Measurements from ENCODE around the gene ARAP3. TPM values are rescaled to one million over a fixed set of nuclear protein-coding genes. Genes with fewer than 3 reads are reported as not detected.
A peak's percentile ranks its signal among the peaks of the same experiment; 100 is the strongest.
"Not testable (repeated sequence)": the region's sequence is repeated elsewhere in the genome, so short reads cannot be mapped to it uniquely, and the experiment has no call there.

ARAP3 gene
- total RNA-seq = 1 to 10 TPM; 8.5 to 8.8 TPM

DNA sequence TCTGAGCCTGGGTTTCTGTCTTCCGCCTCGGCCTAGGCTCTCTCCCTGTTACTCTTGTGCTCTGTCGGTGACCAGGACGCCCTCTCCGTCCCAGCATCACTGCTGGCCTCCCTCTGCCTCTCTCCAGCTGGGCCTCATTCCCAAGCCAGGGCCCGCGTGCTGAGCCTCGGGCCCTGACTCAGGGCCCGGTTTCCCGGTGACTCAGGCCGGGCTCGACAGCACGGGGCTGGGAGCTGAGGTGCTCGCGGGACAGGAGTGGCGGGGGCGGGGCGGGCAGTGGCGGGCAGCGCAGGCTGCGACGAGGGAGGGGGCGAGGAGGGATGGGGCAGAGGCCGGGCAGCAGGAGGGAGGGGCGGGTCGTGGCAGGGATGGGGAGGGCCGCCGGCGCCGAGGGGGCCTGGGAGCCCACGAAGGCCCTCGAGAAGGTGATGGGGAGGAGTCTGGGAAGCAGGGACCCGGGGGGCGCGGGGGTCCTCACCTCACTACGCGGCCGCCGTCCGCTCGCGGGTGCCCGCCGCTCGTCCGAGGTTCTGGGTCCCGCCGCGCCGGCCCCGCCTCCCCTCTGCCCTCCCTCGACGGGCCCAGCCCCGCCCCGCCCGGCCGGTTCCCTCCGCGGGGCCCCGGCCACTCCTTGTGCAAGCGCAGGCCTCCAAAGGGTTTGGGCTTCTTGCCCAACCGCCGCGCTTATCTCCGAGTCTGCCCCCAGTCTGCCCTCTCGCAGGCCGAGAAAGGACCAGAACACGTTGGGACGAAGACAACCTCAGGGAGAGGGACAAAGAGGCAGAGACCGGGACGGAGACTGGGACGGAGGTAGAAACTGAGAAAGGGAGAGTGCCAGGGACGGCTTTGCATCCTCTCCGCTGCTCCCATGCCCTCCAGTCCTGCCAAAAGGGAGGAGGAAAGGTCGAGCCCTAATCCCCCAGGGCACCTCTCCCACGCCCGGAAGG is at the start of gene ARAP3:
ARAP3 (minus strand) TSS at position 536 of the 947 bp plus-strand sequence. CDS start 1,744 bp downstream, outside the sequence.
- H3K9me3 Mint-ChIP-seq (ENCODE audit: insufficient read depth) = no peaks in the 10 kb centered on the region
- peaks cover 3% of the 10 kb centered on the region for H3K36me3 Mint-ChIP-seq (ENCODE audit: low read depth)
- peaks cover 38% of the 10 kb centered on the region for H3K4me1 Mint-ChIP-seq (ENCODE audit: low read depth)
- ChIA-PET POLR2A (interaction anchor here (1.5 kb wide), 1 partner anchor 31 kb away, joined by 7 read pairs; the partner anchor contains the start of gene FCHSD1), CTCF (interaction anchor here (0.9 to 5.3 kb wide), 10 partner anchors 9 to 328 kb away, joined by 3 to 71 read pairs (median 10); partner anchors contain the start of genes PCDH1 and RNF14)
- peak; percentile 54 for DNase-seq
- H3K27ac Mint-ChIP-seq = peak within 1 kb of the TSS; percentile 82
- H3K4me3 Mint-ChIP-seq = peak within 1 kb of the TSS; percentile 79
- ATAC-seq = peak; percentile 86
- H3K27me3 Mint-ChIP-seq (ENCODE audit: low read depth) = peaks cover 3% of the 10 kb centered on the region

DNA sequence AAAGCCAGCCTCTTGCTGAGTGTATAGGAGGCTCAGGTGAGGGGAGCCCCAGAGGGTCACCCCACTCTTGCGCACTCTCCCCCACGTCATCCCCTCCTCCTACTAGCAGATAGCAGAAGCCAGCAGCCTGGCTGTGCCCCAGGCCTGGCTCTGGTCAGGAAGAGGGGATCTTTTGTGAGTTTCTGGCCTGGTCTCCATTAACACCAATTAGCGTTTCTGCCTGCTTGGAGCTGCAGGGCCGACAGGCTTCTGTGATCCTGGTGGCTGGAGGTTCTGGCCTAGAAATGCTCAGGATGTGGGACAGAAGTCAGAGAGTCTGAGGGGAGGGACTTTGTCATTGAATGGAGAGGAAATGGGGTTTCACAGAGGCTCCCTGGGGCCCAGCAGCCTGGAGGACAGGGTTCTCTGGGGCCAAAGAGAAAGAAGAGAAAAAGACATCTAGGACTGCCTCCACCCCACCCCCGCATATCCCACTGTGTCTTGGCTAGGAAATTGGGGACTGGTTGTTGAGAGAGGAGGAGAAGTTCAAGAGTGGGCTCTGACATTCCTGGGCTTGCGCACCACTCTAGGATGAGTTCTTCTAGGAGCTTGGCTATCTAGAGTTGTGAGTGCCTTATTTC is 47.5 kb upstream of the ARAP3 start:
- Mint-ChIP-seq H3K4me1 (ENCODE audit: low read depth) (peaks cover 9% of the 10 kb centered on the region), H3K9me3 (ENCODE audit: insufficient read depth) (no peaks in the 10 kb centered on the region), H3K27ac (no peak overlapping the region), H3K27me3 (ENCODE audit: low read depth) (no peaks in the 10 kb centered on the region), H3K36me3 (ENCODE audit: low read depth) (no peaks in the 10 kb centered on the region), H3K4me3 (no peak overlapping the region)
- POLR2A ChIA-PET = no interaction called here
- ATAC-seq = no peak
- no peak for DNase-seq
- CTCF ChIA-PET = no interaction called here

DNA sequence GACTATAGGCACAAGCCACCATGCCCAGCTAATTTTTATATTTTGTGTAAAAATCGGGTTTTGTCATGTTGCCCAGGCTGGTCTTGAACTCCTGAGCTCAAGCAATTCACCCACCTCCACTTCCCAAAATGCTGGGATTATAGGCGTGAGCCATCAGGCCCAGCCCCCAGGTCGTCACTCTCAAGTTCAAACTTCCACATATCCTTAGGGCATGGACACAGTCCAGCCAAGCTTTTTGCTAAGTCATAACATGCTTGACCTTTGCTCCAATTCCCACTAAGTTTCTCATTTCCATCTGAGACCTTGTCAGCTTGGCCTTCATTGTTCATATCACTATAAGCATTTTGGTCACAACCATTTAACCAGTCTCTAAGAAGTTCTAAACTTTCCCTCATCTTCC is 43.9 kb upstream of the ARAP3 start:
- no peaks in the 10 kb centered on the region for H3K27me3 Mint-ChIP-seq (ENCODE audit: low read depth)
- H3K27ac Mint-ChIP-seq = no peak overlapping the region
- ATAC-seq (no peak), DNase-seq (no peak)
- ChIA-PET POLR2A (interaction anchor here (1.1 kb wide), 1 partner anchor 17 kb away, joined by 3 read pairs; no protein-coding TSS in a partner anchor), CTCF (no interaction called here)
- H3K9me3 Mint-ChIP-seq (ENCODE audit: insufficient read depth) = no peaks in the 10 kb centered on the region
- H3K4me1 Mint-ChIP-seq (ENCODE audit: low read depth) = peaks cover 6% of the 10 kb centered on the region
- no peak overlapping the region for H3K4me3 Mint-ChIP-seq
- no peaks in the 10 kb centered on the region for H3K36me3 Mint-ChIP-seq (ENCODE audit: low read depth)

DNA sequence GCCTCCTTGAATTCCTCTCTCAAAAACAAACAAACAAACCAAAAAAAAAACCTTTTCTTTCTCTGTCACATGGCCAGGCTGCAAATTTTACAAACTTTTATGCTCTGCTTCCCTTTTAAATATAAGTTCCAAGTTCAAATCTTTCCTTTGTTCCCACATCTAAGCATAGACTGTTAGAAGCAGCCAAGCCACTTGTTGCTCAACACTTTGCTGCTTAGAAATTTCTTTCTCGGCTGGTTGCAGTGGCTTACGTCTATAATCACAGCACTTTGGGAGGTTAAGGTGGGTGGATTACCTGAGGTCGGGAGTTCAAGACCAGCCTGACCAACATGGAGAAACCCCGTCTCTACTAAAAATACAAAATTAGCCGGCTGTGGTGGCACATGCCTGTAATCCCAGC is 43.1 kb upstream of the ARAP3 start:
- POLR2A ChIA-PET = interaction anchor here (1.1 kb wide), 1 partner anchor 18 kb away, joined by 3 read pairs; no protein-coding TSS in a partner anchor
- H3K4me3 Mint-ChIP-seq; ATAC-seq; H3K36me3 Mint-ChIP-seq (ENCODE audit: low read depth); DNase-seq; H3K4me1 Mint-ChIP-seq (ENCODE audit: low read depth); H3K27ac Mint-ChIP-seq; CTCF ChIA-PET; H3K9me3 Mint-ChIP-seq (ENCODE audit: insufficient read depth); H3K27me3 Mint-ChIP-seq (ENCODE audit: low read depth): not testable (repeated sequence)

DNA sequence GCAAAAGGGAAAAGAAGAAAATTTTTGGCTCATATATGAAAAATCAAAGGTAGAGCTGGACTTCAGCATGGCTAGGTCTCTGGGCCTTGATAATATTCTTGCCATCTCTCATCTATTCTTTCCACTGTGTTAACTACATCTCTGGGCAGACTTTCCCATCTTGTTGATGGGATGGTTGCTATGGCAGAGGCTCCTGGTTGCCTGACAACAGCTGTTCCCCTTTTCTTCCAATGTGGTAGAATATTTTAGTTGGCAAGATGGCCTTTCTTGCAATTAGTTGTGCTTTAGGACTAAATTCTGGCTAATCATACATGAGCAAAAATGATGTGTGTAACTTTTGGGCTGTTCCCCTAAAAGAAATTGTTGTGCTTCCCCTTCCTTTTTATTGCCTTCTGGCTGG is 40.2 kb upstream of the ARAP3 start:
- Mint-ChIP-seq H3K4me1 (ENCODE audit: low read depth) (no peaks in the 10 kb centered on the region), H3K9me3 (ENCODE audit: insufficient read depth) (no peaks in the 10 kb centered on the region), H3K27me3 (ENCODE audit: low read depth) (peaks cover 13% of the 10 kb centered on the region), H3K4me3 (no peak overlapping the region), H3K27ac (no peak overlapping the region), H3K36me3 (ENCODE audit: low read depth) (no peaks in the 10 kb centered on the region)
- POLR2A ChIA-PET = no interaction called here
- DNase-seq = no peak
- CTCF ChIA-PET = interaction anchor here (2.0 kb wide), 1 partner anchor 157 kb away, joined by 5 read pairs; the partner anchor contains the start of gene PCDH1
- ATAC-seq = no peak

DNA sequence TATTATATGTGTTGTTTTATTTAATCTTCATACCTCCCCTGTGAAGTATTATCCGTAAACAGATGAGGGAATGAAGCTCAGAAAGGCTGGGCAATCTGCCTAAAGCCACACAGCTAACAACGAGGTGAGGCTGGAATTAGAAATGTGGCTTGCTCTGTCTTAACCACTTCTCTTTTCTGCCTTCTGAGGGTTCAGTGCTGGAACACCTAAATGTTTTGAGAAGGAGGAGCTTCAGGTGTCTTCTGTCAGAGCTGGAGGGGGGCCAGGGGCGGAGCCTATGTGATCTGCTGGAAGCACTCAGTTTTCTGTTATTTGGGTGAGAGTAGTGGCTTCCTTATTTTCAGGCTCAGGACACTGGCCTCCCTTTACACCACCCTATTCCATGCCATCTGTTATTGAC is 35.0 kb upstream of the ARAP3 start:
- peaks cover 18% of the 10 kb centered on the region for H3K27me3 Mint-ChIP-seq (ENCODE audit: low read depth)
- ATAC-seq = no peak
- ChIA-PET POLR2A (no interaction called here), CTCF (interaction anchor here (2.0 kb wide), 1 partner anchor 25 kb away, joined by 6 read pairs; no protein-coding TSS in a partner anchor)
- DNase-seq = no peak
- H3K4me3 Mint-ChIP-seq = no peak overlapping the region
- no peak overlapping the region for H3K27ac Mint-ChIP-seq
- H3K9me3 Mint-ChIP-seq (ENCODE audit: insufficient read depth) = no peaks in the 10 kb centered on the region
- H3K4me1 Mint-ChIP-seq (ENCODE audit: low read depth) = no peaks in the 10 kb centered on the region
- H3K36me3 Mint-ChIP-seq (ENCODE audit: low read depth) = no peaks in the 10 kb centered on the region

GRCh38 chr5:141716468-141716867 is 34.4 kb upstream of the ARAP3 start:
- H3K9me3 Mint-ChIP-seq (ENCODE audit: insufficient read depth) = no peaks in the 10 kb centered on the region
- no peak overlapping the region for H3K27ac Mint-ChIP-seq
- POLR2A ChIA-PET = no interaction called here
- no peaks in the 10 kb centered on the region for H3K36me3 Mint-ChIP-seq (ENCODE audit: low read depth)
- no peak overlapping the region for H3K4me3 Mint-ChIP-seq
- H3K4me1 Mint-ChIP-seq (ENCODE audit: low read depth) = no peaks in the 10 kb centered on the region
- no peak for ATAC-seq
- DNase-seq = no peak
- CTCF ChIA-PET = interaction anchor here (1.1 to 2.0 kb wide), 3 partner anchors 14 to 163 kb away, joined by 3 to 6 read pairs (median 6); no protein-coding TSS in a partner anchor
- peaks cover 18% of the 10 kb centered on the region for H3K27me3 Mint-ChIP-seq (ENCODE audit: low read depth)

- Mint-ChIP-seq H3K36me3 (ENCODE audit: low read depth) (no peaks in the 10 kb centered on the region), H3K27me3 (ENCODE audit: low read depth) (peaks cover 18% of the 10 kb centered on the region), H3K4me3 (no peak overlapping the region), H3K9me3 (ENCODE audit: insufficient read depth) (no peaks in the 10 kb centered on the region), H3K27ac (no peak overlapping the region), H3K4me1 (ENCODE audit: low read depth) (no peaks in the 10 kb centered on the region)
- DNase-seq = no peak
- POLR2A ChIA-PET = no interaction called here
- CTCF ChIA-PET = interaction anchor here (1.1 to 2.0 kb wide), 4 partner anchors 14 to 245 kb away, joined by 3 to 6 read pairs (median 5); no protein-coding TSS in a partner anchor
- no peak for ATAC-seq
Measured at GRCh38 chr5:141716009-141716408, 34.0 kb upstream of the ARAP3 start.

- ChIA-PET POLR2A (no interaction called here), CTCF (interaction anchor here (1.1 to 2.0 kb wide), 3 partner anchors 13 to 245 kb away, joined by 3 to 6 read pairs (median 4); no protein-coding TSS in a partner anchor)
- Mint-ChIP-seq H3K36me3 (ENCODE audit: low read depth) (no peaks in the 10 kb centered on the region), H3K4me1 (ENCODE audit: low read depth) (no peaks in the 10 kb centered on the region), H3K27me3 (ENCODE audit: low read depth) (peaks cover 18% of the 10 kb centered on the region), H3K9me3 (ENCODE audit: insufficient read depth) (no peaks in the 10 kb centered on the region), H3K27ac (no peak overlapping the region), H3K4me3 (no peak overlapping the region)
- no peak for ATAC-seq
- DNase-seq = no peak
Measured at GRCh38 chr5:141715346-141715905, 33.4 kb upstream of the ARAP3 start.

GRCh38 chr5:141714542-141715310 is 32.7 kb upstream of the ARAP3 start:
- Mint-ChIP-seq H3K27ac (no peak overlapping the region), H3K4me1 (ENCODE audit: low read depth) (no peaks in the 10 kb centered on the region)

DNA sequence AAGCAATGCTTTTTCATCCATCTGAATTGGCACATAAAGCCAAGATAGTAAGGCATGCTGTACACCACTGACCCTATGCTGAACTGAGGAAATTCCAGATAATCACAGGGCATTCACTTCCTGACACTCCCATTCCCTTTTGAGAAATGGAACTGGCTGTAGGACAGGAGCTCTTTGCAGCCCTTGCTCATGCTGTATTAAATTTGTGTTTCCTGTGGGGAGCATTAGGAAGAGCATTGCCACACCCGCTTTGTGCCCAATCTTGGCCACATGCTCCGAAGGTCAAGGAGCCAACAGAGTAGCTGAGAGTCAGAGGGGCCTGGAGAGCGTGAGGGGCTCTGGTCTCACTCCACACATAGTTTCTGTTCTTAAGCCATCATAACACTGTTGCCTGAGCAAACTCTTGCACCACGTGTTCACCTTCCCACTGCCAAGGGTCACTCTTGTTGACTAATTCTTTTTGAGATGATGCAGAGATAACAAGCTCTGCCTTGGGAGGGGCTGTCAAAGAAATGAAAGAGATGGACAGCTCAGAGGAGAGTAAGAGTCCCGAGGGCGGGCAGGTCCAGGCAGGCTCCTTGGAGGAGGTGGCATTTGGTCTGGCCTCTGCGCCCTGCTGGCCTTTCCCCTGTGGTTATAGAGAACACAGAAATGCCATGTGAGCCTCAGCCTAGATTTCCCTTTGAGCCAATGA is 31.7 kb upstream of the ARAP3 start:
- ATAC-seq = no peak
- Mint-ChIP-seq H3K27me3 (ENCODE audit: low read depth) (peaks cover 18% of the 10 kb centered on the region), H3K36me3 (ENCODE audit: low read depth) (no peaks in the 10 kb centered on the region), H3K27ac (no peak overlapping the region), H3K9me3 (ENCODE audit: insufficient read depth) (no peaks in the 10 kb centered on the region), H3K4me3 (no peak overlapping the region), H3K4me1 (ENCODE audit: low read depth) (no peaks in the 10 kb centered on the region)
- POLR2A ChIA-PET = no interaction called here
- DNase-seq = no peak
- CTCF ChIA-PET = no interaction called here

More at GRCh38 chr5:141714542-141715310, 32.7 kb upstream of the ARAP3 start:
- ChIA-PET CTCF (interaction anchor here (1.3 to 2.0 kb wide), 2 partner anchors 13 to 246 kb away, joined by 4 to 6 read pairs; no protein-coding TSS in a partner anchor), POLR2A (no interaction called here)
- ATAC-seq (no peak), DNase-seq (no peak)
- Mint-ChIP-seq H3K36me3 (ENCODE audit: low read depth) (no peaks in the 10 kb centered on the region), H3K4me3 (no peak overlapping the region), H3K27me3 (ENCODE audit: low read depth) (peaks cover 16% of the 10 kb centered on the region), H3K9me3 (ENCODE audit: insufficient read depth) (no peaks in the 10 kb centered on the region)

Data from activated CD8-positive, alpha-beta T cell treated with anti-CD3 and anti-CD28 coated beads, Interleukin-2, amount 10 ng/mL, durations not matched to agents 7 days and 5 days (primary cell).